ENCODE data around the gene RALGAPB. TPM values are rescaled to one million over a fixed set of nuclear protein-coding genes. Genes with fewer than 3 reads are reported as not detected.

The RALGAPB gene
- polyA plus RNA-seq, 1 donor (not counting 4 experiments of a cell fraction or from before 2014, with no cell fraction given), result 23.8 TPM

DNA sequence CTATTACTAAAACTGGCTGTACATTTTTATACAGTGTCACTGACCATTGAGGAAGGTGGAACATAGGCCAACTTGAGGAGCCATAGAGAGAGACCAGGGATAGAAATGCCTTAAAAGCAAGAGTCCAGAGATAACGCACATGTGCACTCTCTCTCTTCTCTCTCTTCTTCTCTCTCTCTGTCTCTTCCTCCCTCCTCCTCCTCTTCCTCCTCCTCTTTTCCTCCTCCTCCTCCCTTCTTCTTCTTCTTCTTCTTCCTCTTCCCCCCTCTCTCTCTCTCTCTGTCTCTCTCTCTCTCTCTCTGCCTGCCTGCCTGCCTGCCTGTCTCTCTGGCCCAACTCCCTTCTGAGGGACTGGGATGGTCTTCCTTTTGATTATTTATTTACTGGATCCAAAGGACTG is 92.0 kb downstream of the RALGAPB start:
- FAIRE-seq (no peak), DNase-seq (ENCODE audit: low read depth, low spot score) (no peak)
- no peak overlapping the region for H3K4me2 ChIP-seq (ENCODE audit: control insufficient read depth, extremely low read depth, insufficient read depth, low read depth, low read length)
- no peaks in the 10 kb centered on the region for H3K79me2 ChIP-seq (ENCODE audit: control insufficient read depth, insufficient read depth, low read length)
- no peaks in the 10 kb centered on the region for H3K9me3 ChIP-seq (ENCODE audit: control insufficient read depth, low read depth, low read length)
- TF ChIP-seq, protein P1, sequence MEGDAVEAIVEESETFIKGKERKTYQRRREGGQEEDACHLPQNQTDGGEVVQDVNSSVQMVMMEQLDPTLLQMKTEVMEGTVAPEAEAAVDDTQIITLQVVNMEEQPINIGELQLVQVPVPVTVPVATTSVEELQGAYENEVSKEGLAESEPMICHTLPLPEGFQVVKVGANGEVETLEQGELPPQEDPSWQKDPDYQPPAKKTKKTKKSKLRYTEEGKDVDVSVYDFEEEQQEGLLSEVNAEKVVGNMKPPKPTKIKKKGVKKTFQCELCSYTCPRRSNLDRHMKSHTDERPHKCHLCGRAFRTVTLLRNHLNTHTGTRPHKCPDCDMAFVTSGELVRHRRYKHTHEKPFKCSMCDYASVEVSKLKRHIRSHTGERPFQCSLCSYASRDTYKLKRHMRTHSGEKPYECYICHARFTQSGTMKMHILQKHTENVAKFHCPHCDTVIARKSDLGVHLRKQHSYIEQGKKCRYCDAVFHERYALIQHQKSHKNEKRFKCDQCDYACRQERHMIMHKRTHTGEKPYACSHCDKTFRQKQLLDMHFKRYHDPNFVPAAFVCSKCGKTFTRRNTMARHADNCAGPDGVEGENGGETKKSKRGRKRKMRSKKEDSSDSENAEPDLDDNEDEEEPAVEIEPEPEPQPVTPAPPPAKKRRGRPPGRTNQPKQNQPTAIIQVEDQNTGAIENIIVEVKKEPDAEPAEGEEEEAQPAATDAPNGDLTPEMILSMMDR (optimal IDR thresholded peaks at IDR 0.05 in 1 of 3, IDR thresholded peaks at IDR 0.05 in 1 of 3, conservative IDR thresholded peaks at IDR 0.05 in 1 of 3; ENCODE audit: extremely low read depth in 1 of 3, insufficient read depth in 2 of 3, low read length in 3 of 3), result no peak
- TF ChIP-seq EZH2 (IDR thresholded peaks at IDR 0.05; ENCODE audit: low read length), result no peak
- no peak overlapping the region for H3K27ac ChIP-seq (ENCODE audit: control insufficient read depth, insufficient read depth, low read length)
- no peaks in the 10 kb centered on the region for H3K9me1 ChIP-seq (ENCODE audit: control insufficient read depth, extremely low read depth, insufficient read depth, low read length)
- peaks cover 7 to 23% of the 10 kb centered on the region in 2 experiments for H3K36me3 ChIP-seq (ENCODE audit: control insufficient read depth in 2 of 2, extremely low read depth in 1 of 2, insufficient read depth in 2 of 2, low read length in 2 of 2)
- H3K27me3 ChIP-seq (ENCODE audit: control insufficient read depth, extremely low read depth, insufficient read depth, low read length), result no peaks in the 10 kb centered on the region
- dilution Hi-C loops (cut with MboI; ENCODE audit: extremely low pct_ligation_motif_present, low sequenced_read_pairs), result no loop called here
- no peak overlapping the region for H3K9ac ChIP-seq (ENCODE audit: control insufficient read depth, extremely low read depth, insufficient read depth, low read length)
- no peak overlapping the region for H2AFZ ChIP-seq (ENCODE audit: control insufficient read depth, low read length)
- no peak overlapping the region for H3K4me3 ChIP-seq (ENCODE audit: control insufficient read depth in 2 of 3, extremely low read depth in 1 of 3, insufficient read depth in 2 of 3, low read depth in 1 of 3, low read length in 3 of 3)
- H3K4me1 ChIP-seq (ENCODE audit: control insufficient read depth, extremely low read depth, insufficient read depth, low read length), result no peaks in the 10 kb centered on the region
- H4K20me1 ChIP-seq (ENCODE audit: control insufficient read depth, extremely low read depth, insufficient read depth, low read length), result no peaks in the 10 kb centered on the region

DNA sequence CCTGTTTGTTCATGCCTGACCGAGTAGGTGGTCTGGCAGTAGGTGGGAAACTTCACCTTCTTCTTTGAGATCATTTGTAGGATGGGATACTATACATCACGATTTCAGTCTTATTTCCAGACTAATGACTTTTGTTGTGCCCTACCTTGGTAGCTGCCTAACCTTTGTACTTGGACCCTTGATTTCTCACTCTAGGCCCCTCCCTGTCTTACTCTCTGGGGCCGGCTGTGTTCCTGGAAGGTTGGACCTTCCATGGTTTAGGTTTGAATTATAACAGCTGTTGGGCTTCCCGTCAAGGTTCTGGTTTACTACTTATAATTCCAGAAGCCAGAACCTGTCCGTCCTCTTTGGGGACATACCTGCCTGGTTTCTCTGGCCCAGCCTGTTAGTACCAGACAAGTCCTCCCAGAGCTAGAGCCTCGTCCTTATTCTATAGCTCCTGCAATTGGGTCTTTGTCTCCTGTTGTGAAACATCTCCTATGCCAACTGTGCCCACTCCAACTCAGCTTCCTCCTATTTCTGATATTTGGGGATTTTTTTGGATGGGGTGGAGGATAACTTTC is 93.5 kb downstream of the RALGAPB start:
- Histone ChIP-seq H3K27ac (ENCODE audit: control insufficient read depth, insufficient read depth, low read length) (no peak overlapping the region), H3K36me3 (ENCODE audit: control insufficient read depth in 2 of 2, extremely low read depth in 1 of 2, insufficient read depth in 2 of 2, low read length in 2 of 2) (peaks cover 9 to 19% of the 10 kb centered on the region in 2 experiments), H3K9ac (ENCODE audit: control insufficient read depth, extremely low read depth, insufficient read depth, low read length) (no peak overlapping the region), H3K9me3 (ENCODE audit: control insufficient read depth, low read depth, low read length) (no peaks in the 10 kb centered on the region), H3K9me1 (ENCODE audit: control insufficient read depth, extremely low read depth, insufficient read depth, low read length) (no peaks in the 10 kb centered on the region), H3K4me1 (ENCODE audit: control insufficient read depth, extremely low read depth, insufficient read depth, low read length) (no peaks in the 10 kb centered on the region), H4K20me1 (ENCODE audit: control insufficient read depth, extremely low read depth, insufficient read depth, low read length) (no peaks in the 10 kb centered on the region), H3K79me2 (ENCODE audit: control insufficient read depth, insufficient read depth, low read length) (no peaks in the 10 kb centered on the region), H3K4me2 (ENCODE audit: control insufficient read depth, extremely low read depth, insufficient read depth, low read depth, low read length) (no peak overlapping the region), H3K4me3 (ENCODE audit: control insufficient read depth in 2 of 3, extremely low read depth in 1 of 3, insufficient read depth in 2 of 3, low read depth in 1 of 3, low read length in 3 of 3) (no peak overlapping the region), H3K27me3 (ENCODE audit: control insufficient read depth, extremely low read depth, insufficient read depth, low read length) (no peaks in the 10 kb centered on the region), H2AFZ (ENCODE audit: control insufficient read depth, low read length) (no peak overlapping the region)
- dilution Hi-C loops (cut with MboI; ENCODE audit: extremely low pct_ligation_motif_present, low sequenced_read_pairs), result no loop called here
- no peak for FAIRE-seq
- TF ChIP-seq, protein P1 (optimal IDR thresholded peaks at IDR 0.05 in 1 of 3, IDR thresholded peaks at IDR 0.05 in 1 of 3, conservative IDR thresholded peaks at IDR 0.05 in 1 of 3; ENCODE audit: extremely low read depth in 1 of 3, insufficient read depth in 2 of 3, low read length in 3 of 3), result no peak
- no peak for TF ChIP-seq EZH2 (IDR thresholded peaks at IDR 0.05; ENCODE audit: low read length)
- DNase-seq (ENCODE audit: low read depth, low spot score), result no peak

All from keratinocyte (primary cell).